Retinal pigment epithelial cell (primary cell): ENCODE results near the gene FOXQ1.

Experiments
- DNase-seq: peaks from one replicate; pipeline ENCODE4 v3.0.0-alpha.2; 2010; ENCODE audit warnings: low read depth
- H3K4me3 ChIP-seq: 2 replicates; pipeline ENCODE4 v1.5.1; 2011; ENCODE audit warnings: mild to moderate bottlenecking, low read length, control low read depth, moderate library complexity
- CTCF ChIP-seq: conservative IDR thresholded peaks from 2 replicates; pipeline ENCODE4 v1.5.1; 2011; ENCODE audit warnings: low read depth, low read length, control low read depth, inconsistent platforms

FOXQ1 gene

GRCh38 chr6:1321738-1322137 is 9.8 kb downstream of the FOXQ1 start:
- no peak for DNase-seq
- H3K4me3 ChIP-seq = no peak overlapping the region
- no peak for TF ChIP-seq CTCF

GRCh38 chr6:1322156-1322555 is 10.3 kb downstream of the FOXQ1 start:
- H3K4me3 ChIP-seq = no peak overlapping the region
- DNase-seq = no peak
- no peak for TF ChIP-seq CTCF

GRCh38 chr6:1322696-1323219 is 10.9 kb downstream of the FOXQ1 start:
- peak; percentile 77 for DNase-seq
- H3K4me3 ChIP-seq = no peak overlapping the region
- TF ChIP-seq CTCF = no peak

- DNase-seq = no peak
- H3K4me3 ChIP-seq = no peak overlapping the region
Observed at GRCh38 chr6:1324936-1325335, 13.0 kb downstream of the FOXQ1 start.

GRCh38 chr6:1325461-1326309 is 13.8 kb downstream of the FOXQ1 start:
- no peak for DNase-seq
- no peak for TF ChIP-seq CTCF
- H3K4me3 ChIP-seq = no peak overlapping the region

More at GRCh38 chr6:1324936-1325335, 13.0 kb downstream of the FOXQ1 start:
- TF ChIP-seq CTCF = no peak

- H3K4me3 ChIP-seq = no peak overlapping the region
- TF ChIP-seq CTCF = no peak
- DNase-seq = no peak
Observed at GRCh38 chr6:1326535-1327121, 14.7 kb downstream of the FOXQ1 start.
